SK-N-SH treated with all-trans-retinoic acid at 6 μM for 48 hours (cell line): Measurements from ENCODE around the gene ZNF254.

Experiments used
- ATAC-seq: fragments of 200-7000 bp; cut with Tn5 transposase; 3 replicates; pipeline ENCODE4 v1.9.1; 2020; ENCODE audit warnings: mild to moderate bottlenecking, moderate library complexity
- ARNTL ChIP-seq: fragments of 450-650 bp; formaldehyde crosslinking; IDR thresholded peaks from 2 replicates; pipeline ENCODE4 v1.5.0; 2020; ENCODE audit warnings: low read depth, mild to moderate bottlenecking, moderate library complexity, borderline replicate concordance
- BACH2 ChIP-seq: fragments of 250-450 bp; sonication (Bioruptor Pico); IDR thresholded peaks from 2 replicates; pipeline ENCODE4 v1.9.0; 2021; ENCODE audit warnings: mild to moderate bottlenecking, borderline replicate concordance
- CREB5 ChIP-seq: fragments of 250-450 bp; sonication (Bioruptor Pico); IDR thresholded peaks from 2 replicates; pipeline ENCODE4 v1.5.1; 2020; ENCODE audit warnings: low read depth, mild to moderate bottlenecking, moderate library complexity
- CSDC2 ChIP-seq: fragments of 250-450 bp; sonication (Bioruptor Pico); IDR thresholded peaks from 2 replicates; pipeline ENCODE4 v1.5.0; 2020; ENCODE audit warnings: mild to moderate bottlenecking, moderate library complexity
- CSRNP3 ChIP-seq: fragments of 250-450 bp; sonication (Bioruptor Pico); IDR thresholded peaks from 2 replicates; pipeline ENCODE4 v1.5.1; 2021; ENCODE audit warnings: mild to moderate bottlenecking, moderate library complexity
- ESRRG ChIP-seq: fragments of 250-450 bp; sonication (Bioruptor Pico); IDR thresholded peaks from 2 replicates; pipeline ENCODE4 v1.6.1; 2021; ENCODE audit warnings: mild to moderate bottlenecking
- GLIS3 ChIP-seq: fragments of 250-450 bp; sonication (Bioruptor Pico); IDR thresholded peaks from 2 replicates; pipeline ENCODE4 v1.5.0; 2020; ENCODE audit warnings: mild to moderate bottlenecking, moderate library complexity
- ISL1 ChIP-seq: fragments of 250-450 bp; sonication (Bioruptor Pico); IDR thresholded peaks from 2 replicates; pipeline ENCODE4 v2.1.2; 2022; ENCODE audit warnings: mild to moderate bottlenecking, moderate library complexity
- OSR1 ChIP-seq: fragments of 250-450 bp; sonication (Bioruptor Pico); IDR thresholded peaks from 2 replicates; pipeline ENCODE4 v1.8.0; 2022; ENCODE audit warnings: moderate library complexity, mild to moderate bottlenecking, inconsistent platforms
- PATZ1 ChIP-seq: fragments of 250-450 bp; sonication (Bioruptor Pico); IDR thresholded peaks from 2 replicates; pipeline ENCODE4 v1.8.0; 2020; ENCODE audit warnings: mild to moderate bottlenecking, moderate library complexity, borderline replicate concordance
- POU6F1 ChIP-seq: fragments of 250-450 bp; sonication (Bioruptor Pico); IDR thresholded peaks from 2 replicates; pipeline ENCODE4 v1.8.0; 2021; ENCODE audit warnings: low read depth, mild to moderate bottlenecking, moderate library complexity, borderline replicate concordance
- PPARA ChIP-seq: fragments of 250-450 bp; sonication (Bioruptor Pico); IDR thresholded peaks from 2 replicates; pipeline ENCODE4 v1.5.0; 2020; ENCODE audit warnings: mild to moderate bottlenecking, borderline replicate concordance
- TCF4 ChIP-seq: fragments of 250-450 bp; sonication (Bioruptor Pico); IDR thresholded peaks from 2 replicates; pipeline ENCODE4 v1.8.0; 2021; ENCODE audit warnings: mild to moderate bottlenecking, moderate library complexity, borderline replicate concordance
- TSHZ2 ChIP-seq: fragments of 250-450 bp; sonication (Bioruptor Pico); IDR thresholded peaks from 2 replicates; pipeline ENCODE4 v1.5.0; 2020; ENCODE audit warnings: mild to moderate bottlenecking, moderate library complexity
- ZFP3 ChIP-seq: fragments of 250-450 bp; sonication (Bioruptor Pico); IDR thresholded peaks from 2 replicates; pipeline ENCODE4 v1.5.0; 2020; ENCODE audit warnings: mild to moderate bottlenecking, moderate library complexity
- ZFP30 ChIP-seq: fragments of 450-650 bp; formaldehyde crosslinking; IDR thresholded peaks from 2 replicates; pipeline ENCODE4 v1.5.0; 2022; ENCODE audit warnings: mild to moderate bottlenecking, moderate library complexity
- ZNF70 ChIP-seq: fragments of 450-650 bp; formaldehyde crosslinking; IDR thresholded peaks from 2 replicates; pipeline ENCODE4 v1.5.0; 2020; ENCODE audit warnings: mild to moderate bottlenecking, moderate library complexity
- ZNF8 ChIP-seq: fragments of 450-650 bp; formaldehyde crosslinking; IDR thresholded peaks from 2 replicates; pipeline ENCODE4 v1.5.0; 2020; ENCODE audit warnings: mild to moderate bottlenecking, moderate library complexity

The ZNF254 gene

GRCh38 chr19:24178207-24178606 is 91.2 kb downstream of the ZNF254 start:
- TF ChIP-seq ZNF8 (CRISPR knock-in tag) = no peak
- TF ChIP-seq ZNF70 = no peak
- TF ChIP-seq PPARA (CRISPR knock-in tag) = no peak
- TF ChIP-seq POU6F1 = no peak
- TF ChIP-seq ARNTL (CRISPR knock-in tag) = no peak
- no peak for TF ChIP-seq ZFP30 (CRISPR knock-in tag)
- no peak for TF ChIP-seq CREB5 (CRISPR knock-in tag)
- no peak for TF ChIP-seq PATZ1 (CRISPR knock-in tag)
- TF ChIP-seq GLIS3 (CRISPR knock-in tag) = no peak
- TF ChIP-seq OSR1 (CRISPR knock-in tag) = no peak
- TF ChIP-seq BACH2 (CRISPR knock-in tag) = no peak
- TF ChIP-seq ESRRG (CRISPR knock-in tag) = no peak
- TF ChIP-seq TCF4 (CRISPR knock-in tag) = no peak
- no peak for TF ChIP-seq TSHZ2 (CRISPR knock-in tag)
- no peak for TF ChIP-seq ZFP3 (CRISPR knock-in tag)
- TF ChIP-seq CSRNP3 (CRISPR knock-in tag) = no peak
- no peak for TF ChIP-seq ISL1 (CRISPR knock-in tag)
- TF ChIP-seq CSDC2 = no peak
- no peak for ATAC-seq
